GM19025 (cell line): ENCODE data around the gene NOS2.
"Not testable (repeated sequence)": the region's sequence is repeated elsewhere in the genome, so short reads cannot be mapped to it uniquely, and the experiment has no call there.

Experiments used
- ATAC-seq: cut with Tn5 transposase; IDR thresholded peaks from one replicate; pipeline ENCODE4 v1.9.1; 2021; ENCODE audit warnings: mild to moderate bottlenecking, low read depth, moderate library complexity; ENCODE audit not compliant: unreplicated experiment

NOS2 gene

DNA sequence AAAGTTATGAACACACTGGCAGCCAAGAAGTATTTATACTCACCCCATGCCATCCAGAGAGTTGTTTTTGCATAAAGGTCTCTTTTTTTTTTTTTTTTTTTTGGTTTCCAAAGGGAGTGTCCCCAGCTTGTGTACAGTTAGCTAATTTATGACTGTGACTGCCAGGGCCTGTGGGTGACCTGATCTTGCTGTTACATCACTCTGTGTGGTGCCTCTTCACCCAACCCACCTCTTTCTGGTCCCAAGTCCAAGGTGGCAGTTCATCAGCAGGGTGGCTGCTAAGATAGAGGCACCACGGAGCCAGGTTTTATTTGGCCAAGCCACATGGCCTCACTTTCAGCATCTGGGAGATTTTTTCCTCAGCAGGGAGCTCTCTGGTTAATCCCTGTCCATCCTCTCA lies at the start of gene NOS2:
TSS of gene NOS2 (minus strand) at position 8 of the 400 bp plus-strand sequence. CDS start 1,720 bp downstream, outside the sequence.
- no peak for ATAC-seq

DNA sequence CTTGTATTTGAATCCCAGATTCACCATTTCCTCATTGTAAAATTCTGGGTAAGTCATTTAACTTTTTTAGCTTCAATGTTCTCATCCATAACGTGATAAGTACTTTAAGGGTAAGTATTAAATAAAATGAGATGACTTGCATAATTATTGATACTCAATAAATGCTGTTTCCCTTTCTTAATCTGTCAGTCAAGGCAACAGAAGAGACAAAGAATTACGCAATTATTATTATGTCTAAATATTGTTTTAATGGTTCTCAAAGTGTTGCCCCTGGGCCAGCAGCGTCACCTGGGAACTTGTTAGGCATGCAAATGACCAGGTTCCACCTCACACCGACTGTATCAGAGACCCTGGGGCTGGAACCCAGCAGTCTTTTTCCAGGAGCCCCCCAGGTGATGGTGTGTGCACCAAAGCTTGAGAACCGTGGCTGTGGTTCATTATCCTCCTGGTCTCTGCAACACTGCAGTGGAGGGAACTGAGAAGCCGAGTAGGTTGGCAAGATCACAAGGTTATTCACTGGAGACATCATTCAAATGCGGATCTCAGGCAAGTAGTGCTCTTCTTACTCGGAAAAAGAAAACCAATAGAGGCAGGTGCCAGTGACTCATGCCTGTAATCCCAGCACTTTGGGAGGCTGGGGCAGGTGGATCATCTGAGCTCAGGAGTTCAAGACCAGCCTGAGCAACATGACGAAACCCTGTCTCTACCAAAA lies 49.3 kb upstream of the NOS2 start:
- no peak for ATAC-seq

DNA sequence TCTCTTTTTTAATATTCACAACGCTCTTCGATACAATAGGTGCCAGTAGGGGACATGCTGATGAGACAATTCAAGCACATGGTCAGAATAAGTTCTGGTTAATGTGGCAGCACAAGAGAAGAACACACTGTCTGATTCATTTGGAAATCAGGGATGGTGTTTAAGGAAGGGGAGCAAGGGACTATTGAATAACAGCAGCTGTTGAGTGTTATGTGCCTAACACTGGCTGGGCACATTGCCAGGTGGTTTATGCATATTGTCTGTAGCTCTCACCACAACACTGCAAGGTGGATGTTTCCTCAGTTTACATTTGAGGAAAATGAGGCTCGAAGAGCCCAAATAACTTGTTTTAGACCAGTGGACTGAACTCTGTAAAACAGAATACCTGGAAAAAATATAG lies 48.6 kb upstream of the NOS2 start:
- ATAC-seq: no peak

GRCh38 chr17:27846808-27847307 lies 46.5 kb upstream of the NOS2 start:
- ATAC-seq: not testable (repeated sequence)

- no peak for ATAC-seq
Measured at GRCh38 chr17:27846042-27846655, 45.8 kb upstream of the NOS2 start.

GRCh38 chr17:27845264-27846041 lies 45.1 kb upstream of the NOS2 start:
- no peak for ATAC-seq

DNA sequence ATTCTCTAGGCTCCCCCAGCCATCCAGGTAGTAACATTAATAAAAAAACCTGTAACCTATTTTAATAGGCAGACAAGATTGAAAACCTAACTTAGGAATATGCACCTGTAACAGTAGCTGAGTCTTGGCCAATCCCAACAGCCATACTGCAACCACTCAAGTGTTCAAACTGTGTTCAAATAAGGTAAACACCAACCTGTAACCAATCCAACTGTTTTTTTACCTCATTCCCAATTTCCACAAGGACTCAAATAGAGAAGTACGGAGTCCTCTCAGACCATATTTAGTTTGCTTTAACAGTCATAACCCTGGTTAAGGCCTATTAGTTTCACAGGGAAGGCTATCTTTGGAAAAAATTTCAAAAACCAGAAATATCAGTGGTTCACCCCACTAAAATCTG lies 40.4 kb upstream of the NOS2 start:
- ATAC-seq: no peak

DNA sequence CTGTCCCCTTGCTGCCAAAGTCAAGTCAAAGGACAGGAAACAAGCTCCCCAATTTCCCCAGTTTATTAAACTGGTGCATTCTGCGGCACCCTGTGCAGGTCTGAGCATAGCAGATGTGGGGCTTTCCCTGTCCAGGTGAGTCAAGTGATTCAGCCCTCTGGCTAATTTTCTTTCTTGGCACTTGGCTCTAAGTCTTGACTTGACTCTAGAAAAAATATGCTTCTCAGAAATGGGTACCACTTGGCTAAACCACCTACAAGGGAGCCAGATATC lies 40.0 kb upstream of the NOS2 start:
- ATAC-seq: not testable (repeated sequence)

DNA sequence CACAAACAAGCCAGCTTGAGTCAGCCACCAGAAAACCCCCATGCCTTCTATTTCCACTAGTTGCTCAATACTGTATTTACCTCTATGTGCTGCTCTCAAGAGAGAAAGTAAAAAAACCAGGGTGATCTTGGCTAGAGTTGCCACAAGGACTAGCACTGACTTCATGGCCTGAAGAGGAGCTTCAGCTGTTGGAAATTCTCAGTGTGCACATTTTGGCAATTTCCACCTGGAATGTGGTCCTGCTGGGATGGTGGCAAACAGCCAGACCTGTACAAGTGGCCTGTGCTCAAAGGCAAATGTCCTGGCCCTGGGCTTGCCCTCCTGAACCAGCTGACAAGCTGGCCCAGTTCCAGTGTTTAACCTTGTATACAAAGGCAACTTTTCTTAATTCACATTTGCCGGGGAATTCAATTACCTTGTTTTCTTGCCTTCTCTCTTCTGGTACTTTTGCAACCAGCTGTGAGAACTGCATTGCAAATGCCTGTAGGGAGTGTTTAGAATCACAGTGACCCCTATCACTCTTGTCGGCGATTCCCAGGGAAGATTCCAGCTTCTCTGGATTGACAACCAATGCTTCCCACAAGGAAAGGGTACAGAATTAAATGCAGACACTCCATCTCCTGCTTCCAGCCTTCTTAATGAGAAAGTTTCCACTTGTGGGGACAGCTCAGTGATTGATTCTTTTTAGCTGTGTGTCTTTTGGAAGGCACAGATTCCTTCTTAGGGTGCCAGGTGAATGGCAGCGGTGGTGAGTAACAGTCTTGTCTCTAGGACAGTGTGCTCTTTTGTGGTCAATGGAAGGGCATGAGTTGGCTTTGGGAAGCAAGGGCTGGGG lies 39.5 kb upstream of the NOS2 start:
- ATAC-seq: not testable (repeated sequence)

GRCh38 chr17:27838607-27839006 lies 38.3 kb upstream of the NOS2 start:
- ATAC-seq: not testable (repeated sequence)

DNA sequence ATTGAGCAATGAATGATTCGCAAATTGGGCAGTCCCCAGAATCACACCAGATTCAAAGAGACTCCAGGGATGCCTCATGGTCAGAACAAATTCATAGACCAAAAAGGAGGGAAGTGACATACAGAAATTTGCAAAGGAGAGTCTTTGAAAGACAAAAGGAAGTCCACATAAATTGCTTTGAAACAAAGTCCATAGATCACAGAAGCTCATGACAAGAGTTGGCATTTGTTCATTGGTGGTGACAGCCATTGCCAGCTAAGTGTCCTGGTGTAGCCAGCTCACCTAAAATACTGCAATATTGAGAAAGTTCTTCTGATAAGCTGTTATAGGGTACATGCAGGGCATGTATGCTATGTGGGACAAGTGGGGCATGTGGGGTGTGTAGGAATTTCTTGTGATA lies 37.4 kb upstream of the NOS2 start:
- not testable (repeated sequence) for ATAC-seq

GRCh38 chr17:27836651-27837050 lies 36.3 kb upstream of the NOS2 start:
- ATAC-seq: no peak

DNA sequence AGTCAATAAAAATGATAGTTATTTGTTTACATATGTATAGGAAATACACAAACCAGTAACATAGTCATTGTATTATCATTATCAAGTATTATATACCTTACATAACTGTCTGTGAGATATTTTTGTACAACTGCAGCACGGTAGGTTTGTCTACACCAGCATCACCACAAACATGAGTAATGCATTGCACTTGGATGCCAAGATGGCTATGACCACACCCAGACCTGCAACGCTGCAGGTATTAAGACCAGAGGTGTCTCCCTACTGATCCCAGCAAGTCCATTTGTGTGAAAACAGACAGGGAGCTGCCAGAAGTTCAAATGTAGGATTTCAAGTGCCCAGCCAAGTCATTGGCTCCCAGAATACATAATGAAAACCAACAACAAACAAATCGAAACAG lies 34.2 kb upstream of the NOS2 start:
- no peak for ATAC-seq

DNA sequence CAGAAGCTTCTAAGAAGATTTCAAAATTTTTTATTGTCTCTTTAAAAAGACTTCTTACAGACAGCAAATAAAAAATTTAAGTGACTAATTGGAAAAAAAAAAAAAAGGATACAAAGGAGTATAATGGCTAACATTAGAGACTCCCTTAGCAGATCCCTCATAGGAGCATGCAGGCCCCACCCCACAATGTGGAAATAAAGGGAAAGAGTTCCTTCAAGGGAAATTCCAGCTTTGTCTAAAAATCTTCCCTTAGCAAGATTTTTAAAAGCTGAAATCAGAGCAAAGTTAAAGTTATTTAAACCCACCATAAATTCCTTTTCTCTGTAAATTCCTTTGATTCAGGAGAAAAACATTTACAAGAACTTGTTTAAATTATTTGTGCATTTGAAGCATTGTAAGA lies 32.5 kb upstream of the NOS2 start:
- no peak for ATAC-seq

GRCh38 chr17:27829888-27830287 lies 29.6 kb upstream of the NOS2 start:
- not testable (repeated sequence) for ATAC-seq

DNA sequence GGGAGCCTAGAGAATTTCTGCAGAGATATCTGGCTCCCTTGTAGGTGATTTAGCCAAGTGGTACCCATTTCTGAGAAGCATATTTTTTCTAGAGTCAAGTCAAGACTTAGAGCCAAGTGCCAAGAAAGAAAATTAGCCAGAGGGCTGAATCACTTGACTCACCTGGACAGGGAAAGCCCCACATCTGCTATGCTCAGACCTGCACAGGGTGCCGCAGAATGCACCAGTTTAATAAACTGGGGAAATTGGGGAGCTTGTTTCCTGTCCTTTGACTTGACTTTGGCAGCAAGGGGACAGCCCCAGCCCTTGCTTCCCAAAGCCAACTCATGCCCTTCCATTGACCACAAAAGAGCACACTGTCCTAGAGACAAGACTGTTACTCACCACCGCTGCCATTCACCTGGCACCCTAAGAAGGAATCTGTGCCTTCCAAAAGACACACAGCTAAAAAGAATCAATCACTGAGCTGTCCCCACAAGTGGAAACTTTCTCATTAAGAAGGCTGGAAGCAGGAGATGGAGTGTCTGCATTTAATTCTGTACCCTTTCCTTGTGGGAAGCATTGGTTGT lies 28.9 kb upstream of the NOS2 start:
- not testable (repeated sequence) for ATAC-seq

GRCh38 chr17:27825459-27825858 lies 25.1 kb upstream of the NOS2 start:
- no peak for ATAC-seq

DNA sequence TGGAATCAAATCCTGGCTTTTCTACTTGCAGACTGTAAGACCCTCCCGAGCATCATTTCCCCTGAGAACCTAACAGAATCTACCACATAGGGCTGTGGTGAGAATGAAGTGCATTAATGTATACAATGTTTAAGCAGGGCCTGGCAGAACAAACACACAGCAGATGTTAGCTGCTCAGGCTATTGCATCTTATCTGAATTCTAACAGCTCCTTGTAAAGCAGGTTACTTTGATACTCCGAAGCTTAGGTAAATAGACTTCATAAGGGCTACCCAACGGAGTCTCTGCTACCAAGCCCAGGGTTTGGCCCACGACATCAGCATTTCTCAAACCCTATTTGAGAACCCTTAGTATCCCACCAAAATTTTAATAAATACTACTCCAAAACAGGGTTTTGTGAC lies 24.4 kb upstream of the NOS2 start:
- ATAC-seq: no peak

- no peak for ATAC-seq
Measured at GRCh38 chr17:27824176-27824715, 23.9 kb upstream of the NOS2 start.

- ATAC-seq: not testable (repeated sequence)
Measured at GRCh38 chr17:27822108-27822507, 21.8 kb upstream of the NOS2 start.
